Testis (tissue), 2 donors: Measurements from ENCODE around the gene ALOX12.

Source experiments
- POLR2A ChIP-seq: fragments of 450-650 bp; IDR thresholded peaks from one replicate; pipeline ENCODE4 v1.6.1; 2017; ENCODE audit warnings: antibody characterized with exemption, mild to moderate bottlenecking, moderate library complexity
- TF ChIP-seq, protein P1 (sequence below), 3 experiments: fragments of 450-650 bp in 2 of 3; fragments of 200-600 bp in 1 of 3; sonication (generic) in 1 of 3; IDR thresholded peaks; one replicate each; pipeline ENCODE4 v1.5.1; 2016 to 2019; ENCODE audit warnings: antibody characterized with exemption in 3 of 3, mild to moderate bottlenecking in 2 of 3, moderate library complexity in 1 of 3

- TF ChIP-seq, protein P1, sequence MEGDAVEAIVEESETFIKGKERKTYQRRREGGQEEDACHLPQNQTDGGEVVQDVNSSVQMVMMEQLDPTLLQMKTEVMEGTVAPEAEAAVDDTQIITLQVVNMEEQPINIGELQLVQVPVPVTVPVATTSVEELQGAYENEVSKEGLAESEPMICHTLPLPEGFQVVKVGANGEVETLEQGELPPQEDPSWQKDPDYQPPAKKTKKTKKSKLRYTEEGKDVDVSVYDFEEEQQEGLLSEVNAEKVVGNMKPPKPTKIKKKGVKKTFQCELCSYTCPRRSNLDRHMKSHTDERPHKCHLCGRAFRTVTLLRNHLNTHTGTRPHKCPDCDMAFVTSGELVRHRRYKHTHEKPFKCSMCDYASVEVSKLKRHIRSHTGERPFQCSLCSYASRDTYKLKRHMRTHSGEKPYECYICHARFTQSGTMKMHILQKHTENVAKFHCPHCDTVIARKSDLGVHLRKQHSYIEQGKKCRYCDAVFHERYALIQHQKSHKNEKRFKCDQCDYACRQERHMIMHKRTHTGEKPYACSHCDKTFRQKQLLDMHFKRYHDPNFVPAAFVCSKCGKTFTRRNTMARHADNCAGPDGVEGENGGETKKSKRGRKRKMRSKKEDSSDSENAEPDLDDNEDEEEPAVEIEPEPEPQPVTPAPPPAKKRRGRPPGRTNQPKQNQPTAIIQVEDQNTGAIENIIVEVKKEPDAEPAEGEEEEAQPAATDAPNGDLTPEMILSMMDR (IDR thresholded peaks at IDR 0.05): no peak
- TF ChIP-seq POLR2A: no peak
Measured at GRCh38 chr17:7029096-7029495, 33.2 kb downstream of the ALOX12 start.
